Measurements from ENCODE around the gene ACOT6.
"Not testable (repeated sequence)": the region's sequence is repeated elsewhere in the genome, so short reads cannot be mapped to it uniquely, and the experiment has no call there.

DNA sequence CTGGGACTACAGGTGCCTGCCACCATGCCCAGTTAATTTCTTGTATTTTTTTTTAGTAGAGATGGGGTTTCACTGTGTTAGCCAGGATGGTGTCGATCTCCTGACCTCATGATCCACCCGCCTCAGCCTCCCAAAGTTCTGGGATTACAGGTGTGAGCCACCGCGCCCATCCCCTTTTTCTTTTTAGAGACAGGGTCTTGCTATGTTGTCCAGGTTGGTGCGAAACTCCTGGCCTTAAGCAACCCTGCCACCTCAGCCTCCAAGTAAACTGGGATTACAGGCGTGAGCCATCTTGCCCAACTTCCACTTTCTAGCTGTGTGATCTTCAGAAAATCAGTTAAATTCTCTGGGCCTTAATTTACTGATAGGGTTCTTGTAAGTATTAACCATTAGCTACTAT is 45.4 kb upstream of the ACOT6 start:
- TF ChIP-seq, protein P1, sequence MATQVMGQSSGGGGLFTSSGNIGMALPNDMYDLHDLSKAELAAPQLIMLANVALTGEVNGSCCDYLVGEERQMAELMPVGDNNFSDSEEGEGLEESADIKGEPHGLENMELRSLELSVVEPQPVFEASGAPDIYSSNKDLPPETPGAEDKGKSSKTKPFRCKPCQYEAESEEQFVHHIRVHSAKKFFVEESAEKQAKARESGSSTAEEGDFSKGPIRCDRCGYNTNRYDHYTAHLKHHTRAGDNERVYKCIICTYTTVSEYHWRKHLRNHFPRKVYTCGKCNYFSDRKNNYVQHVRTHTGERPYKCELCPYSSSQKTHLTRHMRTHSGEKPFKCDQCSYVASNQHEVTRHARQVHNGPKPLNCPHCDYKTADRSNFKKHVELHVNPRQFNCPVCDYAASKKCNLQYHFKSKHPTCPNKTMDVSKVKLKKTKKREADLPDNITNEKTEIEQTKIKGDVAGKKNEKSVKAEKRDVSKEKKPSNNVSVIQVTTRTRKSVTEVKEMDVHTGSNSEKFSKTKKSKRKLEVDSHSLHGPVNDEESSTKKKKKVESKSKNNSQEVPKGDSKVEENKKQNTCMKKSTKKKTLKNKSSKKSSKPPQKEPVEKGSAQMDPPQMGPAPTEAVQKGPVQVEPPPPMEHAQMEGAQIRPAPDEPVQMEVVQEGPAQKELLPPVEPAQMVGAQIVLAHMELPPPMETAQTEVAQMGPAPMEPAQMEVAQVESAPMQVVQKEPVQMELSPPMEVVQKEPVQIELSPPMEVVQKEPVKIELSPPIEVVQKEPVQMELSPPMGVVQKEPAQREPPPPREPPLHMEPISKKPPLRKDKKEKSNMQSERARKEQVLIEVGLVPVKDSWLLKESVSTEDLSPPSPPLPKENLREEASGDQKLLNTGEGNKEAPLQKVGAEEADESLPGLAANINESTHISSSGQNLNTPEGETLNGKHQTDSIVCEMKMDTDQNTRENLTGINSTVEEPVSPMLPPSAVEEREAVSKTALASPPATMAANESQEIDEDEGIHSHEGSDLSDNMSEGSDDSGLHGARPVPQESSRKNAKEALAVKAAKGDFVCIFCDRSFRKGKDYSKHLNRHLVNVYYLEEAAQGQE (IDR thresholded peaks at IDR 0.05; ENCODE audit: insufficient read depth in 1 of 2, low read depth in 2 of 2, low read length in 1 of 2): not testable (repeated sequence)
- not testable (repeated sequence) for TF ChIP-seq CTCF (IDR thresholded peaks at IDR 0.05); POLR2AphosphoS5 (IDR thresholded peaks at IDR 0.05; ENCODE audit: low read depth, low read length); TCF7L2 (IDR thresholded peaks at IDR 0.05; ENCODE audit: low read depth, low read length); SIN3A (IDR thresholded peaks at IDR 0.05; ENCODE audit: borderline replicate concordance, insufficient read depth, low read depth, low read length)

Measured in Panc1 (cell line).